DMS153 (cell line): Measurements from ENCODE around the gene SSH3.
"Not testable (repeated sequence)": the region's sequence is repeated elsewhere in the genome, so short reads cannot be mapped to it uniquely, and the experiment has no call there.

ENCODE experiments used
- DNase-seq: peaks from one replicate; lab custom pipeline; 2025; lab: John Stamatoyannopoulos, UW

The SSH3 gene, protein sequence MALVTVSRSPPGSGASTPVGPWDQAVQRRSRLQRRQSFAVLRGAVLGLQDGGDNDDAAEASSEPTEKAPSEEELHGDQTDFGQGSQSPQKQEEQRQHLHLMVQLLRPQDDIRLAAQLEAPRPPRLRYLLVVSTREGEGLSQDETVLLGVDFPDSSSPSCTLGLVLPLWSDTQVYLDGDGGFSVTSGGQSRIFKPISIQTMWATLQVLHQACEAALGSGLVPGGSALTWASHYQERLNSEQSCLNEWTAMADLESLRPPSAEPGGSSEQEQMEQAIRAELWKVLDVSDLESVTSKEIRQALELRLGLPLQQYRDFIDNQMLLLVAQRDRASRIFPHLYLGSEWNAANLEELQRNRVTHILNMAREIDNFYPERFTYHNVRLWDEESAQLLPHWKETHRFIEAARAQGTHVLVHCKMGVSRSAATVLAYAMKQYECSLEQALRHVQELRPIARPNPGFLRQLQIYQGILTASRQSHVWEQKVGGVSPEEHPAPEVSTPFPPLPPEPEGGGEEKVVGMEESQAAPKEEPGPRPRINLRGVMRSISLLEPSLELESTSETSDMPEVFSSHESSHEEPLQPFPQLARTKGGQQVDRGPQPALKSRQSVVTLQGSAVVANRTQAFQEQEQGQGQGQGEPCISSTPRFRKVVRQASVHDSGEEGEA

DNA sequence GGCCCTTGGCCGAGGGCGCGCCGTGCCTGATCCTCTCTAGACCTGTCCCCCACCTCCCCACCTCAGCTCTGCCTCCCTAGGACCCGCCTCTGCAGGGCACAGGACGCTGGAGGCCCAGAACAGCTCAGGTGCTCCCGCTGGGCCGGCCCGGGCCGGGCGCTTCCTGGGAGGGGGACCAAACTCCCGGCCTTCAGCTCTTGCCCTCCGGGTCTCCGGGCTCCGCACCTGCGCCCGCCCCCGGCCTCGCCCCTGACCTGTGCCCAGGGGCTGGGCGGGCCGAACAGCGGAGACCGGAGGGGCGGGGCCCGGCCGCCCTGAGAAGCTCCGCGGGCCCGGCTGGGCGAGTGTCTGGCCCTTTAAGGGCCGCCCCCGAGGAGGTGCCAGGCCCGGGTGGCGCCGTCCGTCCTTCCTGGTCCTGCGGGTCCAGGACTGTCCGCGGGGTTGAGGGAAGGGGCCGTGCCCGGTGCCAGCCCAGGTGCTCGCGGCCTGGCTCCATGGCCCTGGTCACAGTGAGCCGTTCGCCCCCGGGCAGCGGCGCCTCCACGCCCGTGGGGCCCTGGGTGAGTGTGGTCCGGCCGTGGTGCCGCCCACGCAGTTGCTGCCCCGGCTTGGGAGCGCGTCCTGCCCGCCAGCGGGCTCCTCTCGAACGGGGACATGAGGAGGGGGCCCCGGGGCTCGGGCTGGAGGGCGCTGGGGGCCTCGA is at the start of gene SSH3:
SSH3 (plus strand) TSS at position 399 of the 703 bp plus-strand sequence; CDS start at position 495, 96 bp downstream.
- peak; percentile 47 for DNase-seq

DNA sequence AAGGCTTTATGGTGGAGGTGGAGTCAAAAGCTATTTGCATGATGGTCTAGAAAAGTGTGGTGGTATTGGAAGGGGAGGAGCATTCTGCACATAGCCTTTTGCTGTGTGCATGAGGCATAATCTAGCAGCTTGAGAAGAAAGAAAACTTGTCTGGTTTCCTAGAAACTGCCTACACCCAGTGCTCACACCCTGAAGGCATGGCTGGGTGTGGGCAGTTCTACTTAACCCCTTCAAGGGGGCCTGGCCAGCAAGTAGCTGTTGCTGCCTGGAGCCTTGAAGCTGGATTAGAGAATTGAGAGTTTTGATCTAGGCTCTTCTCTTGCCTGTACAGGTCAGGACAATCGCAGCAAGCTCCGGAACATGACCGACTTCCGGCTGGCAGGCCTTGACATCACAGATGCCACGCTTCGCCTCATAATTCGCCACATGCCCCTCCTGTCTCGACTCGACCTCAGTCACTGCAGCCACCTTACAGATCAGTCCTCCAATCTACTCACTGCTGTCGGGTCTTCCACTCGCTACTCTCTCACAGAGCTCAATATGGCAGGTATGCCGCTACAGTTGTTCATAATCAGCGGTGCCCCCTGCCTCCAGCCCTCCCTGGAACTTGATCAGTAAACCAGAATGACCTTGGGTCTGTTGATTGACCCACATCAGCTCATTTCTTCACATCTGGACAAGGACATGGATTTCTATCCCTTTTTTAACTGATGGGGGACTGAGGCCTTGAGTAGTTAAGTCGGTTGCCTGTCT is 49.3 kb upstream of the SSH3 start:
- DNase-seq, result no peak

DNA sequence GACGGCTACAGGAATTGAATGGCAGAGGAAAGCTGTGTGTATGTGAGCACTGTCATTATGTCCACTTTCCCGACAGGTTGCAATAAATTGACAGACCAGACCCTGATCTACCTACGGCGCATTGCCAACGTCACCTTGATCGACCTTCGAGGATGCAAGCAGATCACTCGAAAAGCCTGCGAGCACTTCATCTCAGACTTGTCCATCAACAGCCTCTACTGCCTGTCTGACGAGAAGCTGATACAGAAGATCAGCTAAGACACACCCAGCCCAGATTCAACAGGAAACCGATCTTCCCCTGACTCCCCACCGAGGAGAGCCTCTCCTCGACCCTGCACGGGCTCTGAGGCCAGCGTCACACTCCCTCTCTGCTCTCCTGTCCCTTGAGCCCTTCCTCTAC is 48.5 kb upstream of the SSH3 start:
- DNase-seq, result no peak

DNA sequence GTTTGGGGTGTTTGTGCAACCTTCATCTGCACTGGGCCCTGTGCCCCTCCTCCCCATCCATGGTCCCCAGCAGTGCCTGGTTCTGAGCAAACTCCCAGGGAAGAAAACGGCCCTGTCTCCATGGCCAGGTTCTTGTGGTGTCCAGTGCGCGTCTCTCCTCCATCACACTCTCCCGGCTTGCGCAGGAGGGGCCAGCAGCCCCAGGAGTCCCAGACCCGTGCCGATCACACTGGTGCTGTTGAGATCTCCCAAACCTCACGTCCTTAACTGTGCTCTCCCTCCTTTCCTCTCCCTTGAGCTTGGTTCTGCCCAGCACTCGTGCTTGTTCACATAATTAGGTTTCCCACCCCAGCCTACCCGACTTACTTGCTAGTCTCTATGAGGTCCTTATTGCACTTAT is 48.0 kb upstream of the SSH3 start:
- no peak for DNase-seq

DNA sequence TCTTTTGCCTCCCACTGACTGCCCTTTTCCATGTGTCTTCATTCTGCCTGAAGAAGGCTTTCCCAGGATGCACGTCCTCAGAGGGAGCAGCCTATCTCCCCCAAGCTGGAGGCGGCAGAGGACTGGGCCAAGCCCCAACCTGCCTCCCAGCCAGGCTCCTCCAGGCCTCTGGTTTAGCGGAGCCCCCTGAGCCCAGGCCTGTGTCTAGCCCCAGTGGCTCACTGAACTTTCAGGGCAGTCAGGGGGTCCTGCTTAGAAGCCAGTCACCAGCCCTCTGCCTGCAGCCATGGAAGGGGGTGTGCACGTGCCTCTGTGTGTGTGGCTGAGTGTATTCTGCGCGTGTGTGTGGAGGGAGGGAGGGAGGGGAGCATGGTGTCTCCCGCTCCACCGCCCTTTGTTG is 47.5 kb upstream of the SSH3 start:
- no peak for DNase-seq

DNA sequence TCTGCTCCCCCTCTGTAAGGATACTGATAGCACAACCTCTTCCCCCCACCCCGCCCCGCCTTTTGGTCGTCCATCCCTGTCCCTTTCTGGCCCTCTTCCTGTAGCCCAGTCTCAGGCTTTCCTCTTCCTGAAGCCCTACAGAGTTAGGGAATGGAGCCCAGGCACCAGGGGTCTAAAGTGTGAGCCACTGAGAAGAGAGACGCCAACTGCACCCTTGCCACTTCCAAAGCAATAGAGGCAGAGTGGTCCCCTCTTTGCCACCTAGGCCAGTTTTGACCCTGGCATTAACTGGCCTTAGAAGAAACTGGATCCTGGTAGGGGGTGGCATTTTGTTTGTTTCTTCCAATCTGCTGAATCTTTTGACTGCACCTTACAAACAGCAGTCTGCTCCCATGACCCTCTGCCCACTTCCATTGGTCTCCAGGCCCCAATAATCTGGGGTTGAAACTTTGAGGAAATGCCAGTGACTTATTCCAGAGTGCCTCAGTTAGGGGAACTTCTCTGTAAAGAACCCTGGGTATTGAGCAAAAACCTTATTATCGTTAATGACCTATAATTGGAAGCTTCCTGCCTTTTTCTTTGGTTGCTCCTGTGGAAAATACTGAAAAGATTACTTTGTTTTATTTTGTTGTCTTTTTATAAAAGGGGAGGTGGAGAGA is 46.7 kb upstream of the SSH3 start:
- DNase-seq, result no peak

DNA sequence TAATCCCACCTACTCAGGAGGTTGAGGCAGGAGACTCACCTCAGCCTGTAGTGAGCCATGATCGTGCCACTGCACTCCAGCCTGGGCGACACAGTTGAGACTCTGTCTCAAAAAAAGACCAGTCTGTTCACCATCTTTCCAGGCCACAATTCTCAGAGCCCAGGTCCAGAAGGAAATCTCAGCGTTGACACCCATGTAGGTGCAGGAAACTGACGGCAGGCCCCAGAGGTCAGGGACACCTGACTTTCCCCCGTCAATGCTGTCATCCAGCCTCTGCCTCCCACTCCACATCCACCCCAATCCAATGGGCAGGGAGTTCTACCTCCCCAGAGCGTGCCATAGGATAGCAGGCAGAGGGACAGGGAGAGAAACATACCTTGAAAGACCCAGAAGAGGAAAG is 42.9 kb upstream of the SSH3 start:
- no peak for DNase-seq

DNA sequence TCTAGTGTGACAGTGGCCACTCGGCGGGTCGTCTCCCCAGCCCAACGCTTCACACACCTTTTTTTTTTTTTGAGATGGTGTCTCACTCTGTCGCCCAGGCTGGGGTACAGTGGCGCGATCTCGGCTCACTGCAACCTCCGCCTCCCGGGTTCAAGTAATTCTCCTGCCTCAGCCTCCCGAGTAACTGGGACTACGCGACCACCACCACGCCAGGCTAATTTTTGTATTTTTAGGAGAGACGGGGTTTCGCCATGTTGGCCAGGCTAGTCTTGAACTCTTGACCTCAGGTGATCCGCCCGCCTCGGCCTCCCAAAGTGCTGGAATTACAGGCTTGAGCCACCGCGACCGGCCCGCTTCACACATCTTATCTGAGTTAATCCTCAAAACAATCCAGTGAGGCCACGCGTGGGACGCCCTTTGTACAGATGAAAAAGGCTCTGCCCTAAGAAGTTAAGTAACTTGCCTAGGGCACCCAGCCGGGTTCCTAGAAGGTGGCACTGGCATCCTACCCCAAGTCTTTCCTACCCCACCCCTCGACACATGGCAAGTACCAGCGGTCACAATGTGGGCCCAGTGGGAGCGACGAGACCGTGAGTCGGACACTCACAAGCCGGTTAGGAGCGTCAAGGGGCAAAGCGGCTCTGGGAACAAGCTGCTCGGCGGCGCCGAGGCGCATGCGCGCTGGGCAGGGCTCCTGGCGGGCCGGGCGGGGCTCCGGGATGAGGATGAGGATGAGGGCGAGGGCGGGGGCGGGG is 42.3 kb upstream of the SSH3 start:
- not testable (repeated sequence) for DNase-seq

DNA sequence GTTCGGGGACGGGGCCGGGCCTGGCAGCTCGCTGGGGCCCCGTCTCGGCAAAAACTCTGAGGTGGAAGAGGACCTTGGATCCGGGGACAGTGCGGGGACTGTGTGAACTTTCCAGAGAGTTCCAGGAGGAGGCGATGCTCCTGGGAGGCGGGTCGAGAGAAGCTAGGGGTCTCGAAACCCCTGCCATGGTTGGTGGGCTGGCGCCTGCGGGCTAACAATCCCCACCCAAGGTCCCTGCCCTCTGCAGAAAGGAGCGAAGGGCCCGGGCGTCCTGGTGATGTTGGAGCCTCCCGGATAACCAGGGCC is 41.7 kb upstream of the SSH3 start:
- no peak for DNase-seq

DNA sequence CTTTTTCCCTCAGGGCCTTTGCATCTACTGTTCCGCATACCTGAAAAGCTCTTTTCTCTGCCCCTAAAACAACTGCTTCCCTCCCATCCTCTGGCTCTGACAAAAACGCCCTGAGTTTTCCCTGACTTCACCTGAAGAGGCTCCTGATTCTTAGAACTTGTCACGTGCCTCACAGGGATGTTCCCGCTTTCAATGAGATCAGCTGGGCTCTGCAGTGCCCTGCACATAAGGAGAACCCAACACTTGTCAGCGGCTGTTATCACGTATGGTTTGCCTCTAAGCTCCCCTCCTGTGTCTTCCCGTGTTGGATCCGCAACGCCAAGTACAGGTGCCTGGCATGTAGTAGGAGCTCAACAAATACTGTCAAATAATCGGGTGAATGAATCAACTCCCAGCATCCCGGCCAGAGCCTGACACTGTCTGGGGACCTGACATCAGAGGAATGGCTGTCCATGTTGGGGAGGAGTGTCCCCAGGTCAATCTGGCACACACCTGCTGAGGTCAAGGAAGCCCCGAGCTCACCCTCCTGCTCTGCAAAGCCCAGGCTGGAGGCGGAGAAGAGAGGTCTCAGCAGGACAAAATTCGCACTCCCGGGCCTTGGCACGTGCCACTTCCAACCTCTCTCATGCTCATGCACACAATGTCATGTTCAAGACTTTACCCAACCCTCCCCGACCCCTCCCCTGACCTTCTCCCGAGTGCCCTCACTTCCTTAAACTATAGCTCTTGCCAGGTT is 41.2 kb upstream of the SSH3 start:
- DNase-seq, result no peak

DNA sequence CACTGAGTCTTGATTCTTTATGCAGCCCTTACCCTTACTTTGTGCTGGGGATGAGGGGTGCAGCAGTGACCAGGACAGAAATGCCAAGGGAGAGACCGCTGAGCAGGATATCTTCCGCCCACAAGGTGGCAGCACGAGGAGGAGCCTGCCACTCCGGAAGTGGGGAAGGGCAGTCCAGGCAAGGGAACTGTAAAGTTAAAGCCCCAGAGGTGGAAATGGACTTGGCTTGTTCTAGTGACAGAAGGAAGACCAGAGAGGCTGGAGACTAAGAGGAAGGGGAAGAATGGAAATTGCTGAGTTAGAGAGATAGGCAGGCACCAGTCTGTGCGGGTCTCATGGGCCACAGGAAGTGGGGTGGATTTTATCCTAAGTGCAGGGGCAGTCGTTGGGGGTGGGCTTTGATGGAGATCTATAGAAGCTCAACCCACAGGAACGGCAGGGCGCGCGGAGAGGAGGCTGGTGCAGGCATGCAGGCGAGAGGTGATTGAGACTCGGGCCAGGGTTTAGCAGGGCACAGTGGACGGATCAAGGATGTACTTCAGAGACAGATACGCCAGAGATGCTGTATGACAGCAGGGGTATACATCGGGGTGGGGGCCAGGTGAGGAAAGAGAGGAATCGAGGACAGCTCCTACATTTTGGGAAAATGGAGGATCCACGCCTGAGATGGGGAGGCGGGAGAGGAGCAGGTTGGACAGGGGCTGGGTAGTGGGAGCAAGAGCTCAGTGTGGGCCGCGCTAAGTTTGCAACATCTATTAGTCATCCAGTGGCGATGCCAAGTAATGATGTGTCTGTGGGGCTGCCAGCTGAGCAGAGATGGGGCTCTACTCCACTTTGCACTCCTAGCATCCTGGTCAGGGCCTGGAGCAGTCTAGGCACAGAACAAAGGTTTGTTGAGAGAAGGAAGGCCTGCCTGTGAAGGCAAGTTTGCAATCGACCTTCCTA is 40.3 kb upstream of the SSH3 start:
- peak; percentile 65 for DNase-seq

DNA sequence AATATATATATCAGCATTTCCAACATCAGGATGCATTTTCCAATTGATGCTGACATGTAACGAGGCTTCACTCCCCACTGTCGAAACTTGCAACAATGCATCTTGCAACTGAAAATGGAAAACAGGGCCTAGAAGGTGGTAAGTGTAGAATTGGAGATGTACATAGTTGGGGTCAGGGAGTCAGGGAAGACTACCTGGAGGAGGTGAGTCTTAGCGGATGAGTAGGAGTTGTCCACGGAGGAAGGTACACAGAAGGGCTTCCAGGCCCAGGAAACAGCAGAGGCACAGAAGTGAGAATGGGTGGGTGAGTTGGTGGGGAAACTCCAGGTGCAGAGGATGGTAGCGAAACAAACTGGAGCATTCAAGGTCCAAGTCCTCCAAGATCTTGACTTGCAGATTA is 39.1 kb upstream of the SSH3 start:
- no peak for DNase-seq

DNA sequence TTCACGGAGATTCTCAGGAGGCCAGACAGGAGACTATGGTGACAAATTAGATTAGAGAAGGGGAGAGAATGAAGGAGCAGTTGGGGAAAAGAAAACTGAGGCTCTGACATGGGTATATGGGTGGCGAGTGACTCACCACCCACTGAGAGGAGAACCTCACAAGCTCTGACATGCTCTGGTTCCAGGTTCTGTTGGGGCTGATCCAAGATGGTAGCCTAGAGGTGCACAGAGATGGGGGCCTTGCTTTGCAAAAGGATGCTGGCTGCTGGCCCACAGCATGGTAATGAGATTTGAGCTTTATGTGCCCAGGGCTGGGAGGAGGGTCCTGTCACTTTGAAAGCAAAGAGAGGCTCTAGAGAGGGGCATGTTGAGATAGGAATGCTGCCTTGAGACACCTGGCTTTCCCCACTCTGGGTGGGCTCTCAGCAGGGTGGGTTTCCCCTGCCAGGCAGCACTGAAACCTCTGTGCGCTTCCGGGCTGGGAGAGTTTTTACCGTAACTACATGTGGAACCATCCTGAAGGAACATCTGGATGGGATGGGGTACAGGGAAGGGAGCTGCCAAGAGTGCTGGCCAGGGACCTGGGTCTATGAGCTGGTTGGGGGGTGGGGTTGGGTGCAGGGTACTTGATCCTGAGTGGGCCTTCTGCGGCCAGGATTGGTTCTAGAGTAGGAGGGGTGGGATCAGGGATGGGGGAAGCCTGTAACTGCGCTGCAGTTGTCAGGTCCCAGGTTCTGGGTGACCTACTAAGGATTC is 38.3 kb upstream of the SSH3 start:
- no peak for DNase-seq

DNA sequence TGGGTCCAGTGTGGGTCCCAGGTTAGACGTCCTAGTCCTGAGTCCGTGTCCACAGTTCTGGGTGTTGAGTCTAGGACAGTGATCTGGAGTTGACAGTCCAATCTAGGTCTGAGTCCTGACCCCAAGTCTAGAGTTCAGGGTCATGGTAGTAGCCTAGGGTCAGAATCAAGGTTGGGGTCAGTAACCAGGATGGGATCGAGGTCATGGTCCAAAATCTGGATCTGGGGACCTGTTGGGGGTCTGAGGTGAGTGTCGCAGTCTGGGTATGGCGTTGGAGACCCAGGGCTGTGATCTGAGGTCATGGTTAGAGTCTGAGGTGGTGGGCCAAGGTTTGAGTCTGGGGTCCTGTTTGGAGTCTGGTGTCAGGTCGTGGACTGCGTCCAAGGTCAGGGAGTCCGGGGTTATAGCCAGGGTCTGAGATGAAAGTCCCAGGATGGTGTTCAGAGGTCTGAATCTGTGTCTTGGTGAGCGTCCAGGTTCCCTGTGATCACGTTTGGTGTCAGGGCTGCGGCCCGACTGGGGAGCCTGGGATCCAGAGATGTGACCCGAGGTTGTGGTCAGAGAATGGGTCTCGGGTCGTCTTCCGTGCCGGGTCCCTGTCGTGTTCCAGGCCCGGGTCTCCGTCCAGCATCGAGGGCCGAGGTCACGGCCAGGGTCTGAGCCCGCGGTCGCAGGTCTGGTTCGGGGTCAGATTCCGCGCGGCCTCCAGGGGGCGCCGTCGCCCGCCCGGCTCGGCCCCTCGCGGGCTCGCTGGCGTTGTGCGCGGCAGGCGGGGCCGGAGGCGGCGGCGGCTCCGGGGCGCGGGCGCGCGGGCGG is 37.5 kb upstream of the SSH3 start:
- DNase-seq, result no peak

DNA sequence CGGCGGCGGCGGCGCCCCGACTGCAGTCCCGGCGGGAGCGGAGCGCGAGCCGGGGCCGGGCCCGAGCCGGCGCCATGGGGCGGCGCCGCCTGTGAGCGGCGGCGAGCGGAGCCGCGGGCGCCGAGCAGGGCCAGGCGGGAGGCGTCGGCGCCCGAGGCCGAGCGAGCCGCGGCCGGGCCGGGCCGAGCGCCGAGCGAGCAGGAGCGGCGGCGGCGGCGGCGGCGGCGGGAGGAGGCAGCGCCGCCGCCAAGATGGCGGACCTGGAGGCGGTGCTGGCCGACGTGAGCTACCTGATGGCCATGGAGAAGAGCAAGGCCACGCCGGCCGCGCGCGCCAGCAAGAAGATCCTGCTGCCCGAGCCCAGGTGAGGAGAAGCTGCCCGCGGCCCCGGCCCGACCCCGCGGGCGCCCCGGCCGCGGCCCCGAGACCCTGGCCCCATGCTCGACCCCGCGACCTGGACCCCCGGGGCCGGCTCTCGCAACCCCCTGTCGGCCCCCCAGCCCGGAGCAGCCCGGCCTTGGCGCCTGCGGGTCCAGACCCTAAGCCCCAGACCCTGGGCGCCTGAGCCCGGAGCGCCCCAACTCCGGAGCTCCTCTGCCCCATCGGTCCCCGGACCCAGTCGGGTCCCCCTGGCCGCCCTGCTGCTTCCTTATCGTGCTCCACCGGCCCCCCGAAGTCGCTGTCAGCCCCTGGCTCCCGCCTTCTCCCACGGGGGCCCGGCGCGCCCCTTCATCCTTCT is 36.7 kb upstream of the SSH3 start, which contains the start of gene GRK2:
GRK2 (plus strand) TSS at position 25 of the 739 bp plus-strand sequence; CDS start at position 252, 227 bp downstream.
- no peak for DNase-seq

DNA sequence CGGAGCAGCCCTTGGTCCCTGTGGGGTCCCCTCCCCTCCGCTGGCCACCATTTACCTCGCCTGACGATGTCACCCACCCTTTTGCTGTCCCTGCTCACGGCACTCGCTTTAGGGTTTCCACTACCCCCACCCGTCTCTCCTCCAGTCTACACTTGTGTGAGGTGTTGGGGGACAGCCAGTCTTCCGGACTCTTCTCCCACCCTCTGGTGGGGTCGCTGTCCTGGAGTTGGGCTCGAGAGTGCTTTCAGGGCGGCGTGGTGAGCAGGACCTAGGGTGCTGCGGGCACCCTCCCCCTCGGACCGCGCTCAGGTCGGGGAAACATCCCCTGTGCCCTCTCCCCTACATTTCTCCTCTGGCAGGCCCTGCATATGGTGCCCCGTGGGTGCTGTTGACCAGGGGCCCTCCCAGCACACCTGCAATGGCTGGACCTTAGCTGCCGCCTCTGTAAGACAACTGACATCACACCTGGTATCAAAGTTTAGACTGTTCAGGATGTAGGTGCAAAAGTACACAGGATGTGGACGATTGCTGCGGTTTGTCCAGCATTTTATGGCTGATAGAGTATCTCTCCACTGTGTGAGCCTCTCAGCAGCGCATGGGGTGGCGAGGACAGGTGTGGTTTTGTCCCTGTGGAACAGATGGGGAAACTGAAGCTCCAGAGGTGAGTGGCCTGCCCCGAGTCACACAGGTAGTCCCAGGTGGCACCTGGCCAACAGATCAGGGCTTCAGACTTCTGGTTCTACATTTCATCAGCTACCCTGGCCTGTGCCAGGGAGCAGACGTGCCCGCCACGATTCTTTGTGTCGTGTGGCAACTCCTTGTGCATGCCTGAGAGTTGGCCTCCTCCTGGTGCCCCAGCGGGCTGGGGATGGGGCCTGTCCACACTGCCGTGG is 35.9 kb upstream of the SSH3 start:
- DNase-seq, result peak; percentile 51
